ENCODE data around the gene C8A. TPM values are rescaled to one million over a fixed set of nuclear protein-coding genes. Genes with fewer than 3 reads are reported as not detected.

Gene C8A
- total and polyA plus RNA-seq, 2 of the 8 experiments (the other 6 are each of a cell fraction or from before 2014, with no cell fraction given) = not detected

GRCh38 chr1:56922507-56922906, 67.9 kb downstream of the C8A start:
- POLR2A ChIA-PET (ENCODE audit: partially characterized antibody) = no interaction called here
- no peak overlapping the region for H2BK120ac ChIP-seq (replicated peaks; ENCODE audit: low read depth, low read length)
- no peaks in the 10 kb centered on the region for H3K27me3 ChIP-seq (replicated peaks in 1 of 4; ENCODE audit: control insufficient read depth in 3 of 4, extremely low read depth in 1 of 4, insufficient read depth in 3 of 4, low read length in 3 of 4)
- no peak overlapping the region for H2AK5ac ChIP-seq (ENCODE audit: low read depth, low read length)
- FAIRE-seq (no peak), DNase-seq (ENCODE audit: low read depth in 1 of 2, low spot score in 2 of 2) (no peak)
- no peak overlapping the region for H3K14ac ChIP-seq (ENCODE audit: insufficient read length)
- no peaks in the 10 kb centered on the region for H3K36me3 ChIP-seq (ENCODE audit: control insufficient read depth in 2 of 4, insufficient read depth in 4 of 4, low read length in 3 of 4)
- H3K4ac ChIP-seq (replicated peaks; ENCODE audit: insufficient read length, low read depth, low read length) = no peak overlapping the region
- H2BK5ac ChIP-seq (ENCODE audit: low read depth, low read length) = no peak overlapping the region
- H2BK15ac ChIP-seq (ENCODE audit: low read length) = no peak overlapping the region
- no peak overlapping the region for H2AFZ ChIP-seq (ENCODE audit: low read length)
- no peak overlapping the region for H3K56ac ChIP-seq (replicated peaks; ENCODE audit: insufficient read length, low read depth, low read length)
- H4K8ac ChIP-seq (ENCODE audit: extremely low read depth, insufficient read depth, low read length) = no peak overlapping the region
- H4K5ac ChIP-seq (ENCODE audit: insufficient read length, low read depth, low read length) = no peak overlapping the region
- peaks cover 0 to 7% (median 2%) of the 10 kb centered on the region in 4 experiments; a peak in 2 of 7 replicates for H3K4me1 ChIP-seq (replicated peaks in 1 of 4; ENCODE audit: control insufficient read depth in 3 of 4, insufficient read depth in 4 of 4, low read length in 3 of 4)
- H3K79me1 ChIP-seq (ENCODE audit: low read depth, low read length) = no peaks in the 10 kb centered on the region
- CTCF ChIA-PET (ENCODE audit: partially characterized antibody) = interaction anchor here (1.1 kb wide), 1 partner anchor 91 kb away, joined by 3 read pairs; no protein-coding TSS in a partner anchor
- no peak overlapping the region for H3K9ac ChIP-seq (replicated peaks in 1 of 4; ENCODE audit: extremely low read depth in 1 of 4, low read depth in 3 of 4, low read length in 3 of 4)
- H3K9me3 ChIP-seq (ENCODE audit: insufficient read depth in 2 of 2, low read depth in 1 of 2, low read length in 1 of 2) = no peaks in the 10 kb centered on the region
- H3K23ac ChIP-seq (ENCODE audit: insufficient read length) = no peak overlapping the region
- WGBS, 2 experiments (ENCODE audit: extremely low coverage in 1 of 2, insufficient coverage in 1 of 2, insufficient read length in 1 of 2, insufficient replicate concordance in 2 of 2, low coverage in 1 of 2, low lambda C conversion rate in 2 of 2, missing lambda C conversion rate in 1 of 2) = 100% methylated on average over 1 of the region's 1 CpG; no CpG with 5 or more reads in 1 of the 2 experiments
- 0 out of 2 replicates have a peak, but pooled peaks cover 2% of the 10 kb centered on the region for H3K23me2 ChIP-seq (ENCODE audit: low read depth, low read length)
- H3K4me3 ChIP-seq (ENCODE audit: extremely low read depth in 1 of 4, insufficient read depth in 2 of 4, low read depth in 3 of 4, low read length in 4 of 4) = no peak overlapping the region
- no peak overlapping the region for H2BK12ac ChIP-seq (ENCODE audit: low read depth, low read length)
- TF ChIP-seq RNF2 (IDR thresholded peaks at IDR 0.05; ENCODE audit: borderline replicate concordance, low read depth, low read length, missing control alignments, poor library complexity, severe bottlenecking) = no peak
- no peak for TF ChIP-seq BRCA1 (IDR thresholded peaks at IDR 0.05; ENCODE audit: low read depth, low read length)
- TF ChIP-seq YY1 (IDR thresholded peaks at IDR 0.05; ENCODE audit: low read depth, low read length) = no peak
- no peak for TF ChIP-seq SP2 (IDR thresholded peaks at IDR 0.05; ENCODE audit: low read length)
- no peak for TF ChIP-seq POLR2AphosphoS5 (IDR thresholded peaks at IDR 0.05; ENCODE audit: low read depth, low read length)
- TF ChIP-seq POU5F1 (IDR thresholded peaks at IDR 0.05; ENCODE audit: low read depth, low read length) = no peak
- no peak for TF ChIP-seq RAD21 (IDR thresholded peaks at IDR 0.05 in 1 of 2, conservative IDR thresholded peaks at IDR 0.05 in 1 of 2; ENCODE audit: low read depth in 2 of 2, low read length in 2 of 2)
- no peak for TF ChIP-seq CHD1 (IDR thresholded peaks at IDR 0.05; ENCODE audit: low read depth, low read length)
- no peak for TF ChIP-seq KDM5A (IDR thresholded peaks at IDR 0.05; ENCODE audit: low read length)
- no peak for TF ChIP-seq CTCF (IDR thresholded peaks at IDR 0.05; ENCODE audit: control extremely low read depth in 1 of 3, insufficient read depth in 1 of 3, low read depth in 1 of 3, low read length in 3 of 3)
- no peak for TF ChIP-seq NANOG (IDR thresholded peaks at IDR 0.05; ENCODE audit: insufficient read depth, low read depth, low read length, poor library complexity, severe bottlenecking)
- TF ChIP-seq CREB1 (IDR thresholded peaks at IDR 0.05) = no peak
- no peaks in the 10 kb centered on the region for H3K79me2 ChIP-seq (ENCODE audit: control insufficient read depth in 1 of 2, insufficient read depth in 2 of 2, low read length in 2 of 2)
- no peak overlapping the region for H2BK20ac ChIP-seq (ENCODE audit: low read length)
- H4K91ac ChIP-seq (replicated peaks; ENCODE audit: insufficient read length, low read length) = no peak overlapping the region
- no peak overlapping the region for H3K4me2 ChIP-seq (ENCODE audit: insufficient read depth in 1 of 2, low read depth in 2 of 2, low read length in 2 of 2)
- no peaks in the 10 kb centered on the region for H4K20me1 ChIP-seq (replicated peaks in 1 of 2; ENCODE audit: control insufficient read depth in 1 of 2, insufficient read depth in 2 of 2, low read length in 2 of 2)
- H3K18ac ChIP-seq (ENCODE audit: extremely low read depth, low read length) = no peak overlapping the region
- no peak overlapping the region for H3K27ac ChIP-seq (ENCODE audit: low read depth, low read length)

Measured in H1 (cell line).